PC-9 (cell line): ENCODE data around the gene MRFAP1. TPM values are rescaled to one million over a fixed set of nuclear protein-coding genes. Genes with fewer than 3 reads are reported as not detected.

ENCODE experiments used
- BruUV-seq: library from RNA; stranded (reverse); fragments of 400-500 nt; replicated peaks from 2 replicates; lab custom pipeline; 2021; lab: Mats Ljungman, UMichigan
- CTCF ChIA-PET: fragments of 300-600 bp; sonication (Branson Sonifier 250); formaldehyde crosslinking; loops from one replicate; lab custom pipeline; 2022; ENCODE audit warnings: antibody characterized with exemption; lab: Charles Lee
- POLR2A ChIA-PET: fragments of 300-600 bp; sonication (Branson Sonifier 250); formaldehyde crosslinking; loops from one replicate; lab custom pipeline; 2022; ENCODE audit warnings: antibody characterized with exemption; ENCODE audit not compliant: unreplicated experiment; lab: Charles Lee
- DNase-seq, 2 experiments: peaks; one replicate each; pipeline versions ENCODE4 v3.0.0 to v3.0.0-alpha.2; 2015 to 2022; ENCODE audit warnings: mixed read lengths in 1 of 2
- H2AFZ ChIP-seq: fragments of 200-600 bp; sonication (generic); 2 replicates; pipeline ENCODE4 v1.8.1; 2017; ENCODE audit warnings: antibody characterized with exemption
- H3F3A ChIP-seq: fragments of 200-600 bp; sonication (generic); 2 replicates; pipeline ENCODE4 v1.8.1; 2017; ENCODE audit warnings: antibody characterized with exemption, mild to moderate bottlenecking, low read depth; ENCODE audit not compliant: insufficient read depth
- H3K27ac ChIP-seq: fragments of 200-600 bp; sonication (generic); 2 replicates; pipeline ENCODE4 v1.6.1; 2016; ENCODE audit warnings: mixed run types
- H3K27me3 ChIP-seq: fragments of 200-600 bp; sonication (generic); 2 replicates; pipeline ENCODE4 v1.6.1; 2016; ENCODE audit warnings: low read depth, mixed run types; ENCODE audit not compliant: insufficient read depth
- H3K36me3 ChIP-seq: fragments of 200-600 bp; sonication (generic); 2 replicates; pipeline ENCODE4 v1.6.1; 2016; ENCODE audit warnings: low read depth, mixed run types
- H3K4me1 ChIP-seq: fragments of 200-600 bp; sonication (generic); replicated peaks from 2 replicates; pipeline ENCODE4 v1.6.1; 2016; ENCODE audit warnings: mixed run types; ENCODE audit not compliant: insufficient read depth
- H3K4me2 ChIP-seq: fragments of 200-600 bp; sonication (generic); 2 replicates; pipeline ENCODE4 v1.6.1; 2017; ENCODE audit warnings: mixed run types
- H3K4me3 ChIP-seq: fragments of 200-600 bp; sonication (generic); 2 replicates; pipeline ENCODE4 v1.6.1; 2016; ENCODE audit warnings: mixed run types
- H3K79me2 ChIP-seq: fragments of 200-600 bp; sonication (generic); 2 replicates; pipeline ENCODE4 v1.6.1; 2017; ENCODE audit warnings: low read depth, mixed run types
- H3K9me2 ChIP-seq: fragments of 200-600 bp; sonication (generic); 2 replicates; pipeline ENCODE4 v1.8.1; 2017; ENCODE audit warnings: mild to moderate bottlenecking; ENCODE audit not compliant: insufficient read depth
- H3K9me3 ChIP-seq: fragments of 200-600 bp; sonication (generic); 2 replicates; pipeline ENCODE4 v1.8.1; 2016; ENCODE audit warnings: low read depth; ENCODE audit not compliant: insufficient read depth
- H4K20me1 ChIP-seq: fragments of 200-600 bp; sonication (generic); 2 replicates; pipeline ENCODE4 v1.8.1; 2017; ENCODE audit not compliant: insufficient read depth
- EZH2 ChIP-seq: fragments of 200-600 bp; sonication (generic); IDR thresholded peaks from 2 replicates; pipeline ENCODE4 v1.8.0; 2017; ENCODE audit warnings: antibody characterized with exemption, low read depth
- intact Hi-C: fragments of 100-400 bp; cut with micrococcal nuclease; formaldehyde crosslinking; loops from one replicate; pipeline ENCODE4 v1.10.0; 2022; ENCODE audit not compliant: unreplicated experiment
- total RNA-seq: library from RNA; stranded (reverse); gene quantifications from 2 replicates; pipeline ENCODE4 v1.2.3, GENCODE V29; 2021
- TF ChIP-seq, protein P1 (sequence below): fragments of 200-600 bp; sonication (generic); conservative IDR thresholded peaks from 2 replicates; pipeline ENCODE4 v1.6.1; 2017; ENCODE audit warnings: mixed run types, antibody characterized with exemption, mild to moderate bottlenecking, moderate library complexity

The MRFAP1 gene
- total RNA-seq, 1 experiment from 2014 or later, result 278 TPM

GRCh38 chr4:6659897-6660296 lies 19.4 kb downstream of the MRFAP1 start:
- H3K4me2 ChIP-seq, result no peak overlapping the region
- BruUV-seq, result no TSS peak
- no peaks in the 10 kb centered on the region for H3F3A ChIP-seq
- POLR2A ChIA-PET, result interaction anchor here (0.6 kb wide), 2 partner anchors 75 to 743 kb away, joined by 3 to 6 read pairs; no protein-coding TSS in a partner anchor
- no peak overlapping the region for H2AFZ ChIP-seq
- intact Hi-C loops, result no loop called here
- no peak overlapping the region for H3K4me3 ChIP-seq
- H3K4me1 ChIP-seq, result no peaks in the 10 kb centered on the region; the same call in 1 of the 2 replicates
- H3K9me2 ChIP-seq, result no peaks in the 10 kb centered on the region
- no peaks in the 10 kb centered on the region for H3K36me3 ChIP-seq
- no peaks in the 10 kb centered on the region for H4K20me1 ChIP-seq
- H3K9me3 ChIP-seq, result no peaks in the 10 kb centered on the region
- no peak for DNase-seq
- TF ChIP-seq, protein P1, sequence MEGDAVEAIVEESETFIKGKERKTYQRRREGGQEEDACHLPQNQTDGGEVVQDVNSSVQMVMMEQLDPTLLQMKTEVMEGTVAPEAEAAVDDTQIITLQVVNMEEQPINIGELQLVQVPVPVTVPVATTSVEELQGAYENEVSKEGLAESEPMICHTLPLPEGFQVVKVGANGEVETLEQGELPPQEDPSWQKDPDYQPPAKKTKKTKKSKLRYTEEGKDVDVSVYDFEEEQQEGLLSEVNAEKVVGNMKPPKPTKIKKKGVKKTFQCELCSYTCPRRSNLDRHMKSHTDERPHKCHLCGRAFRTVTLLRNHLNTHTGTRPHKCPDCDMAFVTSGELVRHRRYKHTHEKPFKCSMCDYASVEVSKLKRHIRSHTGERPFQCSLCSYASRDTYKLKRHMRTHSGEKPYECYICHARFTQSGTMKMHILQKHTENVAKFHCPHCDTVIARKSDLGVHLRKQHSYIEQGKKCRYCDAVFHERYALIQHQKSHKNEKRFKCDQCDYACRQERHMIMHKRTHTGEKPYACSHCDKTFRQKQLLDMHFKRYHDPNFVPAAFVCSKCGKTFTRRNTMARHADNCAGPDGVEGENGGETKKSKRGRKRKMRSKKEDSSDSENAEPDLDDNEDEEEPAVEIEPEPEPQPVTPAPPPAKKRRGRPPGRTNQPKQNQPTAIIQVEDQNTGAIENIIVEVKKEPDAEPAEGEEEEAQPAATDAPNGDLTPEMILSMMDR, result no peak
- no peak for TF ChIP-seq EZH2
- no peaks in the 10 kb centered on the region for H3K27me3 ChIP-seq
- H3K27ac ChIP-seq, result no peak overlapping the region
- no peaks in the 10 kb centered on the region for H3K79me2 ChIP-seq
- CTCF ChIA-PET, result no interaction called here

- CTCF ChIA-PET, result no interaction called here
- DNase-seq, result no peak
- Histone ChIP-seq H3K79me2 (no peaks in the 10 kb centered on the region), H3K4me3 (no peak overlapping the region), H3K9me3 (no peaks in the 10 kb centered on the region), H4K20me1 (no peaks in the 10 kb centered on the region), H2AFZ (no peak overlapping the region), H3F3A (no peaks in the 10 kb centered on the region), H3K9me2 (no peaks in the 10 kb centered on the region), H3K4me1 (no peaks in the 10 kb centered on the region; the same call in 1 of the 2 replicates), H3K36me3 (no peaks in the 10 kb centered on the region), H3K27me3 (no peaks in the 10 kb centered on the region), H3K4me2 (no peak overlapping the region), H3K27ac (no peak overlapping the region)
- no TSS peak for BruUV-seq
- intact Hi-C loops, result no loop called here
- POLR2A ChIA-PET, result interaction anchor here (0.6 kb wide), 2 partner anchors 74 to 742 kb away, joined by 3 to 6 read pairs; no protein-coding TSS in a partner anchor
- no peak for TF ChIP-seq EZH2
- TF ChIP-seq, protein P1, result no peak
Measured at GRCh38 chr4:6660430-6660829, 19.9 kb downstream of the MRFAP1 start.

DNA sequence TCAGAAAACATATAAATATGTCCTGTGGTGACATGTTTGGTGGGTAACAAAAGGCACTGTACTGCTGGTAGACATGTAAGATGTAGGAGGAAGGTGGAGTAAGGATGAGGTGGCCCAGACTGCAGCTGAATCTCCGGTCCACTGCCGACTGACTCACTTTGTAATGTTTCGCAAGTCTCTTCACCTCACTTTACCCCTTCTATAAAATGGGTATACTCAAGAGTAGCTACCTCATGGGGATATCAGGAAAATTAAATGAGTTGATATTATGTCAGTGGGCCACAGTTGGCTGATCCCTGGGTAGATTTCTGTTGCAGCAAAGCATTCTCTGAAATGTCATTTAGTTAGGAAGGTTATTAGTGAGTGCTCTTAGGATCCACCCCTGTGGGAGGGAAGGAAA lies 22.1 kb downstream of the MRFAP1 start:
- Histone ChIP-seq H3K27ac (no peak overlapping the region), H3K9me2 (no peaks in the 10 kb centered on the region), H3F3A (peaks cover 5% of the 10 kb centered on the region; the same call in 1 of the 2 replicates), H3K4me1 (no peaks in the 10 kb centered on the region; the same call in 1 of the 2 replicates), H3K36me3 (no peaks in the 10 kb centered on the region), H3K4me2 (no peak overlapping the region), H4K20me1 (no peaks in the 10 kb centered on the region), H3K9me3 (no peaks in the 10 kb centered on the region), H3K79me2 (no peaks in the 10 kb centered on the region), H2AFZ (no peak overlapping the region), H3K4me3 (no peak overlapping the region), H3K27me3 (no peaks in the 10 kb centered on the region)
- no peak for TF ChIP-seq EZH2
- TF ChIP-seq, protein P1, result no peak
- CTCF ChIA-PET, result no interaction called here
- BruUV-seq, result no TSS peak
- DNase-seq, result no peak
- intact Hi-C loops, result no loop called here
- POLR2A ChIA-PET, result no interaction called here
